ENCODE results near the gene A2M. TPM values are rescaled to one million over a fixed set of nuclear protein-coding genes. Genes with fewer than 3 reads are reported as not detected.

A2M gene
- total and polyA plus RNA-seq, 2 of the 4 experiments (the other 2 are of a cell fraction): 1.1 to 3.2 TPM

DNA sequence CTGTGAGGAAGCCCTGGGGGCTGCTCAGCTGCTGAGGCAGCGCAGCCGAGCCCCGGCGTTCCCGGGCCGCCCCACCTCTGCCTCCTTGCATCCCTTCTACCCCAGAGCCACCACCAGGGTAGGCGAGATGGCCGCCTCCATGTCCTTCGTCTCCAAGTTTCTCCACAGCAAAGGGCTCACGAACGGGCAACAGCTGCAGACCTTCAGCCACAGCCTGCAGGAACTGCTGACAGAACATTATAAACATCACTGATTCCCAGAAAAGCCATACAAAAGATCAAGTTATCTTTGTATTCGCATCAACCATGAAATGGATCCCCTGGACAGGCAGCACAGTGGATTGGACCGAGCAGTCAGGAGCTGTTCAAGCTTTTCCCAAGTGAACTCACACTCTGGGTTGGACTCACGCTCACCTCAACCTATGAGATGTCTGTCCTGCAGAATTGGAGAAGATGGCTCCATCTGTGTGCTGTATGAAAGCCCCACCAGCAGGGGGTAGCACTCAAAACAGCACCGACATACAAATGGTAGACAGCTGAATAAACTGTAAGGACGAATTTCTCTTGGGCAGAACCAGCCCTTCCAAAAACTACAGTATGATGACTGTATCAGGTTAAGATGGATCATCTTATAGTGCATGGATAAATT, 19.4 kb upstream of the A2M start (continued):
- no peak for TF ChIP-seq NFE2L2 (IDR thresholded peaks at IDR 0.05; ENCODE audit: low read depth, low read length)

DNA sequence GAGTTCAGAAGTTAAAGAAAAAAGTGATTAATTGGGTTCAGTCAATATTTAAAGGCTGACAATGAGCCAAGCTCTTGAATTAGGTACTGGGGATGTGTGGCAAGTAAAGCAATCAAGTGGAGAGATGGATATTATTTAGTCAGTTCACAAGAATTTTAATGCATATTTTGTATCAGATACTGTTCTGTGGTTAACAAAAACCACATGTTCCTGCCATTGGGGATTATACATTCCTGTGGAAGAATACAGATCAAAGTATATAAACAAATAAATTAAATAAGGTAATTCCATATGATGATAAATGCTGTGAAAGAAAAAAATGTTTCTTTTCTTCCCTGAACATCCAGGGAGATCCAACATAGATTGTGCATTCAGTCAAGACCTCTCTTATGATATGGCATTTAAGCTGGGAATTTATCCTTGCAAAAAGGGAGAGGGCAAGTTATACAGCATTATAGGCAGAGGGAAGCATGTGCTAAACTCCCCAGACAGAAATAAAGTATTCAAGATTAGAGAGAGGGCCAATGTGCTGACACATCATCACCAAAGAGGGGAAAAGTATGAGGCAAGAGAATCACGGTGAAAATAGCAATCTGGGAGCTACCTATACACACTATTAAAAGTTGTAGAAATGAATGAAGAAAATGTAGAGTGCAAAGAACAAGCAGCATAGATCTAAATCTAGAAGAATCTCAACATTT, 17.6 kb upstream of the A2M start:
- Histone ChIP-seq H4K91ac (ENCODE audit: insufficient read depth, low read depth, low read length) (no peak overlapping the region), H3K27me3 (ENCODE audit: control insufficient read depth, insufficient read depth, low read length) (no peaks in the 10 kb centered on the region), H3K23ac (ENCODE audit: low read depth, low read length) (no peak overlapping the region), H3K79me1 (ENCODE audit: low read depth in 1 of 2, low read length in 2 of 2) (no peaks in the 10 kb centered on the region), H2AK9ac (replicated peaks; ENCODE audit: low read depth, low read length, poor library complexity) (no peak overlapping the region), H3K4me3 (ENCODE audit: insufficient read depth, low read depth, low read length) (no peak overlapping the region), H2BK20ac (ENCODE audit: low read depth, low read length) (0 out of 2 replicates have a peak overlapping the region, but pooled peaks have one; percentile 24), H2BK15ac (ENCODE audit: low read depth, low read length) (no peak overlapping the region), H4K20me1 (ENCODE audit: insufficient read depth, low read length) (no peaks in the 10 kb centered on the region), H2AFZ (replicated peaks; ENCODE audit: low read length, poor library complexity) (no peak overlapping the region), H3K4ac (ENCODE audit: low read depth, low read length) (no peak overlapping the region), H3K9me3 (ENCODE audit: control insufficient read depth, insufficient read depth, low read length) (no peaks in the 10 kb centered on the region), H3K14ac (replicated peaks; ENCODE audit: low read depth, low read length) (no peak overlapping the region), H3K56ac (ENCODE audit: extremely low read depth, insufficient read depth, low read length) (no peak overlapping the region), H2BK120ac (ENCODE audit: low read depth, low read length) (no peak overlapping the region), H3K4me2 (ENCODE audit: low read depth, low read length) (no peak overlapping the region), H2BK5ac (ENCODE audit: low read depth, low read length, poor library complexity, severe bottlenecking) (no peak overlapping the region), H4K5ac (ENCODE audit: low read depth, low read length) (peak overlapping the region; percentile 48; the same call in 1 of the 2 replicates), H4K8ac (ENCODE audit: low read depth in 2 of 2, low read length in 2 of 2) (no peak overlapping the region), H3K27ac (ENCODE audit: insufficient read depth, low read length) (peak overlapping the region; percentile 29; the same call in 1 of the 2 replicates), H3K4me1 (ENCODE audit: control insufficient read depth, insufficient read depth, low read length) (peaks cover 5% of the 10 kb centered on the region; the same call in 1 of the 2 replicates), H2AK5ac (ENCODE audit: low read depth, low read length) (no peak overlapping the region), H3K36me3 (ENCODE audit: control insufficient read depth, insufficient read depth, low read length) (no peaks in the 10 kb centered on the region), H3K18ac (ENCODE audit: low read depth, low read length) (no peak overlapping the region; the same call in 1 of the 2 replicates), H3K9me1 (ENCODE audit: insufficient read depth, low read length) (no peaks in the 10 kb centered on the region), H3K9ac (ENCODE audit: low read depth, low read length) (no peak overlapping the region)
- CTCF ChIA-PET: no interaction called here
- ATAC-seq (ENCODE audit: low read depth): no peak
- in situ Hi-C loops (cut with MboI; ENCODE audit: low sequenced_read_pairs): no loop called here
- no CpG with 5 or more reads among the region's 1 CpG for WGBS, 2 experiments (ENCODE audit: extremely low coverage in 2 of 2, insufficient read length in 1 of 2)
- POLR2A ChIA-PET (ENCODE audit: unreplicated experiment): no interaction called here
- BruUV-seq (replicated peaks): no TSS peak
- dilution Hi-C loops (cut with HindIII; ENCODE audit: low sequenced_read_pairs, unreplicated experiment): no loop called here
- TF ChIP-seq CHD1 (IDR thresholded peaks at IDR 0.05; ENCODE audit: low read depth, low read length) (no peak), FOS (IDR thresholded peaks at IDR 0.05; ENCODE audit: low read depth, low read length) (no peak), MAFK (IDR thresholded peaks at IDR 0.05; ENCODE audit: low read depth, low read length) (no peak), CEBPB (IDR thresholded peaks at IDR 0.05; ENCODE audit: low read depth, low read length) (no peak), NFE2L2 (IDR thresholded peaks at IDR 0.05; ENCODE audit: low read depth, low read length) (no peak)
- TF ChIP-seq, protein P1, sequence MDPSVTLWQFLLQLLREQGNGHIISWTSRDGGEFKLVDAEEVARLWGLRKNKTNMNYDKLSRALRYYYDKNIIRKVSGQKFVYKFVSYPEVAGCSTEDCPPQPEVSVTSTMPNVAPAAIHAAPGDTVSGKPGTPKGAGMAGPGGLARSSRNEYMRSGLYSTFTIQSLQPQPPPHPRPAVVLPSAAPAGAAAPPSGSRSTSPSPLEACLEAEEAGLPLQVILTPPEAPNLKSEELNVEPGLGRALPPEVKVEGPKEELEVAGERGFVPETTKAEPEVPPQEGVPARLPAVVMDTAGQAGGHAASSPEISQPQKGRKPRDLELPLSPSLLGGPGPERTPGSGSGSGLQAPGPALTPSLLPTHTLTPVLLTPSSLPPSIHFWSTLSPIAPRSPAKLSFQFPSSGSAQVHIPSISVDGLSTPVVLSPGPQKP (IDR thresholded peaks at IDR 0.05; ENCODE audit: borderline replicate concordance, low read depth, low read length): no peak
- intact Hi-C loops (cut with micrococcal nuclease): no loop called here
- DNase-seq: no peak
